ENCODE measurements around the gene SNF8.

The SNF8 gene

GRCh38 chr17:48961516-48962233, 17.0 kb upstream of the SNF8 start:
- Histone ChIP-seq H2AFZ (ENCODE audit: low read depth, low read length, severe bottlenecking) (no peak overlapping the region), H3K27ac (ENCODE audit: low read depth, low read length) (no peak overlapping the region), H3K9ac (ENCODE audit: low read length) (no peak overlapping the region), H3K36me3 (ENCODE audit: low read length) (no peaks in the 10 kb centered on the region), H4K20me1 (ENCODE audit: low read depth, low read length) (no peaks in the 10 kb centered on the region), H3K4me2 (ENCODE audit: low read depth, low read length, poor library complexity, severe bottlenecking) (no peak overlapping the region), H3K4me3 (ENCODE audit: insufficient read depth, low read length, poor library complexity, severe bottlenecking) (no peak overlapping the region), H3K9me3 (ENCODE audit: insufficient read depth, low read length) (no peaks in the 10 kb centered on the region), H3K79me2 (ENCODE audit: insufficient read depth, low read length) (no peaks in the 10 kb centered on the region), H3K9me2 (replicated peaks; ENCODE audit: insufficient read depth, low read length) (no peaks in the 10 kb centered on the region), H3K27me3 (ENCODE audit: low read length) (no peaks in the 10 kb centered on the region), H3F3A (ENCODE audit: insufficient read depth) (no peaks in the 10 kb centered on the region)
- TF ChIP-seq EZH2phosphoT487 (conservative IDR thresholded peaks at IDR 0.05; ENCODE audit: low read length) (no peak), CTCF (IDR thresholded peaks at IDR 0.05; ENCODE audit: insufficient read depth, low read length, poor library complexity, severe bottlenecking) (no peak)

- Histone ChIP-seq H3K36me3 (ENCODE audit: low read length) (no peaks in the 10 kb centered on the region), H3F3A (ENCODE audit: insufficient read depth) (no peaks in the 10 kb centered on the region), H3K4me2 (ENCODE audit: low read depth, low read length, poor library complexity, severe bottlenecking) (no peak overlapping the region), H3K9me3 (ENCODE audit: insufficient read depth, low read length) (no peaks in the 10 kb centered on the region), H3K4me3 (ENCODE audit: insufficient read depth, low read length, poor library complexity, severe bottlenecking) (no peak overlapping the region), H3K9me2 (replicated peaks; ENCODE audit: insufficient read depth, low read length) (no peaks in the 10 kb centered on the region), H2AFZ (ENCODE audit: low read depth, low read length, severe bottlenecking) (no peak overlapping the region), H3K27ac (ENCODE audit: low read depth, low read length) (no peak overlapping the region), H3K9ac (ENCODE audit: low read length) (no peak overlapping the region), H4K20me1 (ENCODE audit: low read depth, low read length) (no peaks in the 10 kb centered on the region), H3K79me2 (ENCODE audit: insufficient read depth, low read length) (no peaks in the 10 kb centered on the region), H3K27me3 (ENCODE audit: low read length) (no peaks in the 10 kb centered on the region)
- no peak for TF ChIP-seq CTCF (IDR thresholded peaks at IDR 0.05; ENCODE audit: insufficient read depth, low read length, poor library complexity, severe bottlenecking)
- no peak for TF ChIP-seq EZH2phosphoT487 (conservative IDR thresholded peaks at IDR 0.05; ENCODE audit: low read length)
Measured at GRCh38 chr17:48960834-48961515, 16.3 kb upstream of the SNF8 start.

- H3K4me2 ChIP-seq (ENCODE audit: low read depth, low read length, poor library complexity, severe bottlenecking), result no peak overlapping the region
Measured at GRCh38 chr17:48954300-48954755, 9.7 kb upstream of the SNF8 start.

More at GRCh38 chr17:48954300-48954755, 9.7 kb upstream of the SNF8 start:
- TF ChIP-seq CTCF (IDR thresholded peaks at IDR 0.05; ENCODE audit: insufficient read depth, low read length, poor library complexity, severe bottlenecking) (peak; percentile 41), EZH2phosphoT487 (conservative IDR thresholded peaks at IDR 0.05; ENCODE audit: low read length) (no peak)
- Histone ChIP-seq H3K36me3 (ENCODE audit: low read length) (no peaks in the 10 kb centered on the region), H3K27ac (ENCODE audit: low read depth, low read length) (no peak overlapping the region), H4K20me1 (ENCODE audit: low read depth, low read length) (no peaks in the 10 kb centered on the region), H3K27me3 (ENCODE audit: low read length) (no peaks in the 10 kb centered on the region), H3K4me3 (ENCODE audit: insufficient read depth, low read length, poor library complexity, severe bottlenecking) (no peak overlapping the region), H3K9ac (ENCODE audit: low read length) (no peak overlapping the region), H3K9me3 (ENCODE audit: insufficient read depth, low read length) (no peaks in the 10 kb centered on the region), H3F3A (ENCODE audit: insufficient read depth) (no peaks in the 10 kb centered on the region), H2AFZ (ENCODE audit: low read depth, low read length, severe bottlenecking) (peak overlapping the region; percentile 51), H3K79me2 (ENCODE audit: insufficient read depth, low read length) (no peaks in the 10 kb centered on the region), H3K9me2 (replicated peaks; ENCODE audit: insufficient read depth, low read length) (no peaks in the 10 kb centered on the region)
